Smooth muscle cell (in vitro differentiated cells): Measurements from ENCODE around the gene NR1D2. TPM values are rescaled to one million over a fixed set of nuclear protein-coding genes. Genes with fewer than 3 reads are reported as not detected.

Source experiments
- DNase-seq: peaks from one replicate; lab custom pipeline; 2025; ENCODE audit not compliant: unreplicated experiment; lab: John Stamatoyannopoulos, UW
- H2AFZ ChIP-seq: fragments of 200-600 bp; sonication (generic); 2 replicates; pipeline ENCODE4 v1.6.0; 2016; ENCODE audit warnings: antibody characterized with exemption, low read depth, mild to moderate bottlenecking
- H3F3A ChIP-seq: fragments of 200-600 bp; sonication (generic); 2 replicates; pipeline ENCODE4 v1.6.0; 2017; ENCODE audit warnings: antibody characterized with exemption, low read depth
- H3K27ac ChIP-seq: fragments of 200-600 bp; sonication (generic); 2 replicates; pipeline ENCODE4 v1.5.1; 2016; ENCODE audit warnings: low read depth, mild to moderate bottlenecking
- H3K27me3 ChIP-seq: fragments of 200-600 bp; sonication (generic); 2 replicates; pipeline ENCODE4 v1.6.1; 2016; ENCODE audit warnings: low read depth, mild to moderate bottlenecking
- H3K36me3 ChIP-seq: fragments of 200-600 bp; sonication (generic); 2 replicates; pipeline ENCODE4 v1.5.1; 2016; ENCODE audit warnings: low read depth
- H3K4me1 ChIP-seq: fragments of 200-600 bp; sonication (generic); 2 replicates; pipeline ENCODE4 v1.5.1; 2016; ENCODE audit warnings: low read depth
- H3K4me2 ChIP-seq: fragments of 200-600 bp; sonication (generic); 2 replicates; pipeline ENCODE4 v1.6.0; 2016; ENCODE audit warnings: mild to moderate bottlenecking
- H3K4me3 ChIP-seq: fragments of 200-600 bp; sonication (generic); 2 replicates; pipeline ENCODE4 v1.5.1; 2016; ENCODE audit warnings: mild to moderate bottlenecking
- H3K79me2 ChIP-seq: fragments of 200-600 bp; sonication (generic); 2 replicates; pipeline ENCODE4 v1.6.0; 2016; ENCODE audit warnings: low read depth, mild to moderate bottlenecking
- H3K9ac ChIP-seq: fragments of 200-600 bp; sonication (generic); 2 replicates; pipeline ENCODE4 v1.6.0; 2016; ENCODE audit warnings: low read depth
- H3K9me3 ChIP-seq: fragments of 200-600 bp; sonication (generic); replicated peaks from 2 replicates; pipeline ENCODE4 v1.5.1; 2016; ENCODE audit warnings: low read depth
- H4K20me1 ChIP-seq: fragments of 200-600 bp; sonication (generic); 2 replicates; pipeline ENCODE4 v1.6.0; 2016; ENCODE audit warnings: low read depth
- CTCF ChIP-seq: fragments of 200-600 bp; sonication (generic); IDR thresholded peaks from 2 replicates; pipeline ENCODE4 v1.5.1; 2017; ENCODE audit warnings: borderline replicate concordance, mild to moderate bottlenecking, antibody characterized with exemption; ENCODE audit not compliant: insufficient read depth, poor library complexity, severe bottlenecking
- WGBS: methylation state at CpG from one replicate; pipeline ENCODE4 v1.1.7; 2016; ENCODE audit warnings: low lambda C conversion rate; 5-methylcytosine and 5-hydroxymethylcytosine counted together
- polyA plus RNA-seq: library from polyadenylated mRNA; unstranded; fragments of >200 nt; fragmentation: Nextera tagmentation; extraction: Ambion mirVana; gene quantifications from 2 replicates; pipeline ENCODE4 v1.2.1, GENCODE V29; 2016
- total RNA-seq: library from RNA; depleted of rRNA; stranded (reverse); fragments of >200 nt; gene quantifications from 2 replicates; pipeline ENCODE4 v1.2.3, GENCODE V29; 2014

Gene NR1D2
- total and polyA plus RNA-seq, 2 experiments from 2014 or later = 11.7 to 37.8 TPM

GRCh38 chr3:23981136-23981535, 36.0 kb downstream of the NR1D2 start:
- H3K27ac ChIP-seq = no peak overlapping the region
- H3K9ac ChIP-seq = no peak overlapping the region
- no peak for TF ChIP-seq CTCF
- no peaks in the 10 kb centered on the region for H4K20me1 ChIP-seq
- no peaks in the 10 kb centered on the region for H3K27me3 ChIP-seq
- H3K9me3 ChIP-seq = no peaks in the 10 kb centered on the region
- DNase-seq = no peak
- H3F3A ChIP-seq = peaks cover 5% of the 10 kb centered on the region
- no peaks in the 10 kb centered on the region for H3K36me3 ChIP-seq
- H3K4me3 ChIP-seq = no peak overlapping the region
- WGBS = 94% methylated on average over 7 of the region's 7 CpGs
- H3K4me1 ChIP-seq = no peaks in the 10 kb centered on the region
- no peak overlapping the region for H3K4me2 ChIP-seq
- no peak overlapping the region for H2AFZ ChIP-seq
- H3K79me2 ChIP-seq = no peaks in the 10 kb centered on the region

- Histone ChIP-seq H3K27ac (no peak overlapping the region), H3K36me3 (no peaks in the 10 kb centered on the region), H2AFZ (no peak overlapping the region), H3K27me3 (no peaks in the 10 kb centered on the region), H3K4me2 (no peak overlapping the region), H3K4me1 (no peaks in the 10 kb centered on the region), H3K4me3 (no peak overlapping the region), H3K9me3 (no peaks in the 10 kb centered on the region), H3K9ac (no peak overlapping the region), H4K20me1 (no peaks in the 10 kb centered on the region), H3K79me2 (no peaks in the 10 kb centered on the region), H3F3A (peaks cover 5% of the 10 kb centered on the region)
- no peak for TF ChIP-seq CTCF
- 71% methylated on average over 5 of the region's 5 CpGs for WGBS
- DNase-seq = no peak
Measured at GRCh38 chr3:23981955-23982354, 36.9 kb downstream of the NR1D2 start.

DNA sequence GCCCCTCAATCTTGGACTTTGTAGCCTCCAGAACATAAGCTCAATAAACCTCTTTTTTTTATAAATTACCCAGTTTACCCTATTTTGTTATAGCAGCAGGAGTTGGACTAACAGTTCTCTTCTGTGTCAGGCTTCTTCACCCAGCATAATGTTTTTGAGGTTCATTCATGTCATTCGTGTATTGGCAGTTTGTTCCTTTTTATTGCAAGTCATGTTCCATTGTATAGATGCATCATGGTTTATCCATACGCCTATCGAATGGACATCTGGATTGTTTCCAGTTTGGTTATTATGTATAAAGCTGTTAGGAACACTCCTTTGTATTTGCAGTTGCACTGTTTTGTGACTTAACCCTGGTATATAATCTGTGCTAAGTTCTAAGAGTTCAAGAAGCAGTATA, 39.8 kb downstream of the NR1D2 start:
- no peak overlapping the region for H3K27ac ChIP-seq
- H3K4me2 ChIP-seq = no peak overlapping the region
- no peaks in the 10 kb centered on the region for H3K9me3 ChIP-seq
- DNase-seq = no peak
- TF ChIP-seq CTCF = no peak
- H3K79me2 ChIP-seq = no peaks in the 10 kb centered on the region
- H3F3A ChIP-seq = peaks cover 5% of the 10 kb centered on the region
- 99% methylated on average over 3 of the region's 3 CpGs for WGBS
- no peaks in the 10 kb centered on the region for H4K20me1 ChIP-seq
- no peaks in the 10 kb centered on the region for H3K36me3 ChIP-seq
- H2AFZ ChIP-seq = no peak overlapping the region
- H3K4me1 ChIP-seq = no peaks in the 10 kb centered on the region
- no peak overlapping the region for H3K9ac ChIP-seq
- no peaks in the 10 kb centered on the region for H3K27me3 ChIP-seq
- no peak overlapping the region for H3K4me3 ChIP-seq

GRCh38 chr3:23985747-23986544, 40.9 kb downstream of the NR1D2 start:
- no peak for TF ChIP-seq CTCF
- no peaks in the 10 kb centered on the region for H3K27me3 ChIP-seq
- no peak overlapping the region for H2AFZ ChIP-seq

More at GRCh38 chr3:23985747-23986544, 40.9 kb downstream of the NR1D2 start:
- Histone ChIP-seq H3K27ac (no peak overlapping the region), H3K36me3 (no peaks in the 10 kb centered on the region), H3K9ac (no peak overlapping the region), H3K4me1 (peaks cover under 1% of the 10 kb centered on the region), H3K4me2 (no peak overlapping the region), H3K4me3 (no peak overlapping the region), H3K79me2 (no peaks in the 10 kb centered on the region), H4K20me1 (no peaks in the 10 kb centered on the region), H3K9me3 (no peaks in the 10 kb centered on the region), H3F3A (peaks cover 5% of the 10 kb centered on the region)
- no peak for DNase-seq
- WGBS = 90% methylated on average over 1 of the region's 1 CpG
